Measurements from ENCODE around the gene ESRRB. TPM values are rescaled to one million over a fixed set of nuclear protein-coding genes. Genes with fewer than 3 reads are reported as not detected.
A peak's percentile ranks its signal among the peaks of the same experiment; 100 is the strongest.

ESRRB gene
- total RNA-seq, 1 experiment from 2014 or later, result 1.6 TPM

DNA sequence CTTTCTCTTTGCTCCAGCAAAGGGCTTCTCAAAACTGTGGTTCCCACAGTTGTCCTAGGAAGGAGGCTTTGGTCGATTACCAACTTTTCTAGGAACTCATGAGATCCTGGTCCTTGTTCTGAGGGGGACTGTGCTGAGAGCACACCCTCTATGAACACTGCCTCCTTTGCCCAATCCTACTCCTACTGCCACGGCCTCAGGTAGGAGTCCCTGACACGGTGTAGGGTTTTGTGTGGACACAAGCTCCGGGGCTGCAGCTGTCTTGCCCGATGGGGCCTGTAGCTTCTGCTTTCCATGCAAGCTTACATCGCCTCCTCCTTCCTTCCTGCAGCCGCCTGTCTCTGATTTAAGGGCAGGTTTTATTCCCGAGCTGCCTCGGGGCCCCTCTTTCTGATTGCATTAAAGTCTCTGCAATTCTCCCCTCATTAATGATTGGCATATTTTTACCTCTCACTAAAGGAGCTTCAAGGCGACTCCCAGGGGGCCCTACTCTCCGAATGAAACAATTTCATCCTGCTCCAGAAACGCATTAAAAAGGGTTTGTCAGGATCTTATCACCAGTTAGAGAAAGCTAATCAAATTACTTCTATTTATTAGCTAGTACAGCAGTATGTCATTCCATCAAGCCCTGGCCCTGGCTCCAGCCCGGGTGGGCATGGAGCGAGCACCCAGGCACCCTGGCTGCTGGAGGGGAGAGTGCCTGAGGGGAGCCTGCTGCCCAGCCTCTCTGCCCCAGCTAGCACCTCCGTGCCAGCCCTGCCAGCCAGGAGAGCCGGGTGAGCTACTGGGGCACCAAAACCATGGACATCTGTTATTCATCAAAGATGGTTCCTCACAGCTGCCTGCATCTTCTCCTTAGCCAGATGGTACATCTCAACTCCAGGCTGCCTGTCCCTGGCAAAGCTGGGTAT, 38.0 kb upstream of the ESRRB start (continued):
- TF ChIP-seq, protein P1, sequence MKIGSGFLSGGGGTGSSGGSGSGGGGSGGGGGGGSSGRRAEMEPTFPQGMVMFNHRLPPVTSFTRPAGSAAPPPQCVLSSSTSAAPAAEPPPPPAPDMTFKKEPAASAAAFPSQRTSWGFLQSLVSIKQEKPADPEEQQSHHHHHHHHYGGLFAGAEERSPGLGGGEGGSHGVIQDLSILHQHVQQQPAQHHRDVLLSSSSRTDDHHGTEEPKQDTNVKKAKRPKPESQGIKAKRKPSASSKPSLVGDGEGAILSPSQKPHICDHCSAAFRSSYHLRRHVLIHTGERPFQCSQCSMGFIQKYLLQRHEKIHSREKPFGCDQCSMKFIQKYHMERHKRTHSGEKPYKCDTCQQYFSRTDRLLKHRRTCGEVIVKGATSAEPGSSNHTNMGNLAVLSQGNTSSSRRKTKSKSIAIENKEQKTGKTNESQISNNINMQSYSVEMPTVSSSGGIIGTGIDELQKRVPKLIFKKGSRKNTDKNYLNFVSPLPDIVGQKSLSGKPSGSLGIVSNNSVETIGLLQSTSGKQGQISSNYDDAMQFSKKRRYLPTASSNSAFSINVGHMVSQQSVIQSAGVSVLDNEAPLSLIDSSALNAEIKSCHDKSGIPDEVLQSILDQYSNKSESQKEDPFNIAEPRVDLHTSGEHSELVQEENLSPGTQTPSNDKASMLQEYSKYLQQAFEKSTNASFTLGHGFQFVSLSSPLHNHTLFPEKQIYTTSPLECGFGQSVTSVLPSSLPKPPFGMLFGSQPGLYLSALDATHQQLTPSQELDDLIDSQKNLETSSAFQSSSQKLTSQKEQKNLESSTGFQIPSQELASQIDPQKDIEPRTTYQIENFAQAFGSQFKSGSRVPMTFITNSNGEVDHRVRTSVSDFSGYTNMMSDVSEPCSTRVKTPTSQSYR (CRISPR knock-in tag; IDR thresholded peaks at IDR 0.05), result no peak

DNA sequence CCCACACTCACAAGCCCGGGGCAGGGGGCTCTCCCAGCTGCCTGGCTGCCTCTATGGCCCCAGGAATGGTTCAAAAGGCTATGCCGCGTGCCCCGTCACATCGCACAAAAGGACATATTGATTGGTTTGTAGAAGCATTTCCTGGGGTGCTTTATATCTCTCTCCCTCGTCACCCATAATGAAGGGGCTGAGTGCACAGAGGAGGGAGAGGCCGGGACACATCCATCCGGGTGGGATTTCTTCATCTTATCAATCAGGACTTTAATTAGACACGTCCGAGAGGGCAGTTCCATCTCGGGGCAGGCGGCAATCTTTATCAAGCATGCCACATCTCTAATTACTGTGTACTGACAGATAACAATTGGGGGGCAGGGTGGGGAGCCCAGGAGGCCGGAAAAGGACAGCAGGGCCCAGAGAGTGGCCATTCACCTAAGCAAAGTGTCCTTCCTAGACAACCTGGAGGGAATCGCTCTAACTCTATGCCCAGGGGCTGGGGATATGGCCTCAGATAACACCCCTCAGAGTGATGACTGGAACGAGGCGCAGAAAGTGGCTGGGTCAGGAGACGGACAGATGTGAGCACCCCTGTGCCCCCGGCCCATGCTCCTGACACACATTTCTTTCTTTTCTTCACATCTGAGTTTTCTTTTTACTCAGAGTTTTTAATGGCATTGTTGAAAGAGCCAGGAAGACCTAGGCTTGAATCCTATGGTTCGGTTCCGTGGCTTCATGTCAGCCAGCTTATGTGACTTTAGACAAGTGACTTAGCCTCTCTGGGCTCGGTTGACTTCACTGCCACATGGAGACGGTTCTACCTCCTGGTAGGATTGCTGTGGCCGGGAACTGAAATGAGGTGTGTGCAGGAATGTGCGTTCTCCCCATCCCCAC, 36.0 kb upstream of the ESRRB start:
- H3K4me1 Mint-ChIP-seq, result peaks cover 5% of the 10 kb centered on the region; the same call in 1 of the 2 replicates
- no peak overlapping the region for H3K27ac Mint-ChIP-seq
- no peaks in the 10 kb centered on the region; the same call in 1 of the 2 replicates for H3K9me3 Mint-ChIP-seq
- DNase-seq (ENCODE audit: low spot score) (no peak), ATAC-seq (no peak)
- peaks cover 4% of the 10 kb centered on the region; the same call in 1 of the 2 replicates for H3K27me3 Mint-ChIP-seq (ENCODE audit: low read depth)
- ChIA-PET CTCF (no interaction called here), POLR2A (no interaction called here)
- TF ChIP-seq MXD4 (CRISPR knock-in tag; IDR thresholded peaks at IDR 0.05; ENCODE audit: borderline replicate concordance), result no peak
- TF ChIP-seq, protein P2, sequence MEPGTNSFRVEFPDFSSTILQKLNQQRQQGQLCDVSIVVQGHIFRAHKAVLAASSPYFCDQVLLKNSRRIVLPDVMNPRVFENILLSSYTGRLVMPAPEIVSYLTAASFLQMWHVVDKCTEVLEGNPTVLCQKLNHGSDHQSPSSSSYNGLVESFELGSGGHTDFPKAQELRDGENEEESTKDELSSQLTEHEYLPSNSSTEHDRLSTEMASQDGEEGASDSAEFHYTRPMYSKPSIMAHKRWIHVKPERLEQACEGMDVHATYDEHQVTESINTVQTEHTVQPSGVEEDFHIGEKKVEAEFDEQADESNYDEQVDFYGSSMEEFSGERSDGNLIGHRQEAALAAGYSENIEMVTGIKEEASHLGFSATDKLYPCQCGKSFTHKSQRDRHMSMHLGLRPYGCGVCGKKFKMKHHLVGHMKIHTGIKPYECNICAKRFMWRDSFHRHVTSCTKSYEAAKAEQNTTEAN (CRISPR knock-in tag; IDR thresholded peaks at IDR 0.05), result no peak
- no peak for TF ChIP-seq ZNF232 (CRISPR knock-in tag; IDR thresholded peaks at IDR 0.05)
- TF ChIP-seq, protein P3, sequence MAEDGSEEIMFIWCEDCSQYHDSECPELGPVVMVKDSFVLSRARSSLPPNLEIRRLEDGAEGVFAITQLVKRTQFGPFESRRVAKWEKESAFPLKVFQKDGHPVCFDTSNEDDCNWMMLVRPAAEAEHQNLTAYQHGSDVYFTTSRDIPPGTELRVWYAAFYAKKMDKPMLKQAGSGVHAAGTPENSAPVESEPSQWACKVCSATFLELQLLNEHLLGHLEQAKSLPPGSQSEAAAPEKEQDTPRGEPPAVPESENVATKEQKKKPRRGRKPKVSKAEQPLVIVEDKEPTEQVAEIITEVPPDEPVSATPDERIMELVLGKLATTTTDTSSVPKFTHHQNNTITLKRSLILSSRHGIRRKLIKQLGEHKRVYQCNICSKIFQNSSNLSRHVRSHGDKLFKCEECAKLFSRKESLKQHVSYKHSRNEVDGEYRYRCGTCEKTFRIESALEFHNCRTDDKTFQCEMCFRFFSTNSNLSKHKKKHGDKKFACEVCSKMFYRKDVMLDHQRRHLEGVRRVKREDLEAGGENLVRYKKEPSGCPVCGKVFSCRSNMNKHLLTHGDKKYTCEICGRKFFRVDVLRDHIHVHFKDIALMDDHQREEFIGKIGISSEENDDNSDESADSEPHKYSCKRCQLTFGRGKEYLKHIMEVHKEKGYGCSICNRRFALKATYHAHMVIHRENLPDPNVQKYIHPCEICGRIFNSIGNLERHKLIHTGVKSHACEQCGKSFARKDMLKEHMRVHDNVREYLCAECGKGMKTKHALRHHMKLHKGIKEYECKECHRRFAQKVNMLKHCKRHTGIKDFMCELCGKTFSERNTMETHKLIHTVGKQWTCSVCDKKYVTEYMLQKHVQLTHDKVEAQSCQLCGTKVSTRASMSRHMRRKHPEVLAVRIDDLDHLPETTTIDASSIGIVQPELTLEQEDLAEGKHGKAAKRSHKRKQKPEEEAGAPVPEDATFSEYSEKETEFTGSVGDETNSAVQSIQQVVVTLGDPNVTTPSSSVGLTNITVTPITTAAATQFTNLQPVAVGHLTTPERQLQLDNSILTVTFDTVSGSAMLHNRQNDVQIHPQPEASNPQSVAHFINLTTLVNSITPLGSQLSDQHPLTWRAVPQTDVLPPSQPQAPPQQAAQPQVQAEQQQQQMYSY (CRISPR knock-in tag; IDR thresholded peaks at IDR 0.05), result peak; percentile 57; the same call in 1 of the 2 replicates
- H3K36me3 Mint-ChIP-seq, result no peaks in the 10 kb centered on the region
- H3K4me3 Mint-ChIP-seq, result no peak overlapping the region

DNA sequence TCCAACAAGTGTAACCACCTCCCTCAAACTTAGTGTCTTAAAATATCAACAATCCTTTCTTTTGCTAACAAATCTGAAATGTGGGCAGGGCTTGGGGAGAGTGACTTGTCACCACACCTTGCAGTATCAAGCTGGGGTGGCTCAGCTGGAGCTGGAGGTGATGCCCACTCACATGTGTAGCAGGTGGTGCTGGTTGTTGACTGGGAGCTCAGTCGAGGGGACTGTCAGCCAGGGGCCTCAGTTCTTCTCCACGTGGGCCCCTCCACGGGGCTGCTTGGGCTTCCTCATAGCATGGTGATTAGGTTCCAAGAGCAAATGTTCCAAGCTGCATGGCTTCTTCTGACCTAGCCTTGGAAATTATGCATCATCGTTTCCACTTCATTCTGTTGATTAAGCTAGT, 32.6 kb upstream of the ESRRB start:
- Mint-ChIP-seq H3K27me3 (ENCODE audit: low read depth) (peaks cover 4% of the 10 kb centered on the region; the same call in 1 of the 2 replicates), H3K9me3 (no peaks in the 10 kb centered on the region), H3K36me3 (no peaks in the 10 kb centered on the region), H3K27ac (no peak overlapping the region), H3K4me1 (peaks cover 6% of the 10 kb centered on the region), H3K4me3 (no peak overlapping the region)
- DNase-seq (ENCODE audit: low spot score) (no peak), ATAC-seq (no peak)
- ChIA-PET CTCF (no interaction called here), POLR2A (no interaction called here)
- TF ChIP-seq, protein P4, sequence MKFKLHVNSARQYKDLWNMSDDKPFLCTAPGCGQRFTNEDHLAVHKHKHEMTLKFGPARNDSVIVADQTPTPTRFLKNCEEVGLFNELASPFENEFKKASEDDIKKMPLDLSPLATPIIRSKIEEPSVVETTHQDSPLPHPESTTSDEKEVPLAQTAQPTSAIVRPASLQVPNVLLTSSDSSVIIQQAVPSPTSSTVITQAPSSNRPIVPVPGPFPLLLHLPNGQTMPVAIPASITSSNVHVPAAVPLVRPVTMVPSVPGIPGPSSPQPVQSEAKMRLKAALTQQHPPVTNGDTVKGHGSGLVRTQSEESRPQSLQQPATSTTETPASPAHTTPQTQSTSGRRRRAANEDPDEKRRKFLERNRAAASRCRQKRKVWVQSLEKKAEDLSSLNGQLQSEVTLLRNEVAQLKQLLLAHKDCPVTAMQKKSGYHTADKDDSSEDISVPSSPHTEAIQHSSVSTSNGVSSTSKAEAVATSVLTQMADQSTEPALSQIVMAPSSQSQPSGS (CRISPR knock-in tag; IDR thresholded peaks at IDR 0.05; ENCODE audit: borderline replicate concordance, low read depth), result no peak
- TF ChIP-seq NR3C1 (CRISPR knock-in tag; conservative IDR thresholded peaks at IDR 0.05; ENCODE audit: low read depth) (no peak), CREM (CRISPR knock-in tag; IDR thresholded peaks at IDR 0.05) (no peak), MXD4 (CRISPR knock-in tag; IDR thresholded peaks at IDR 0.05; ENCODE audit: borderline replicate concordance) (no peak), ZNF423 (CRISPR knock-in tag; IDR thresholded peaks at IDR 0.05) (no peak), NR1H2 (CRISPR knock-in tag; IDR thresholded peaks at IDR 0.05) (no peak), RORB (CRISPR knock-in tag; IDR thresholded peaks at IDR 0.05) (no peak), ZNF263 (CRISPR knock-in tag; IDR thresholded peaks at IDR 0.05; ENCODE audit: low read depth) (no peak)
- TF ChIP-seq, protein P5, sequence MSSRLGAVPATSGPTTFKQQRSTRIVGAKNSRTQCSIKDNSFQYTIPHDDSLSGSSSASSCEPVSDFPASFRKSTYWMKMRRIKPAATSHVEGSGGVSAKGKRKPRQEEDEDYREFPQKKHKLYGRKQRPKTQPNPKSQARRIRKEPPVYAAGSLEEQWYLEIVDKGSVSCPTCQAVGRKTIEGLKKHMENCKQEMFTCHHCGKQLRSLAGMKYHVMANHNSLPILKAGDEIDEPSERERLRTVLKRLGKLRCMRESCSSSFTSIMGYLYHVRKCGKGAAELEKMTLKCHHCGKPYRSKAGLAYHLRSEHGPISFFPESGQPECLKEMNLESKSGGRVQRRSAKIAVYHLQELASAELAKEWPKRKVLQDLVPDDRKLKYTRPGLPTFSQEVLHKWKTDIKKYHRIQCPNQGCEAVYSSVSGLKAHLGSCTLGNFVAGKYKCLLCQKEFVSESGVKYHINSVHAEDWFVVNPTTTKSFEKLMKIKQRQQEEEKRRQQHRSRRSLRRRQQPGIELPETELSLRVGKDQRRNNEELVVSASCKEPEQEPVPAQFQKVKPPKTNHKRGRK (CRISPR knock-in tag; IDR thresholded peaks at IDR 0.05; ENCODE audit: borderline replicate concordance), result no peak
- TF ChIP-seq, protein P6, sequence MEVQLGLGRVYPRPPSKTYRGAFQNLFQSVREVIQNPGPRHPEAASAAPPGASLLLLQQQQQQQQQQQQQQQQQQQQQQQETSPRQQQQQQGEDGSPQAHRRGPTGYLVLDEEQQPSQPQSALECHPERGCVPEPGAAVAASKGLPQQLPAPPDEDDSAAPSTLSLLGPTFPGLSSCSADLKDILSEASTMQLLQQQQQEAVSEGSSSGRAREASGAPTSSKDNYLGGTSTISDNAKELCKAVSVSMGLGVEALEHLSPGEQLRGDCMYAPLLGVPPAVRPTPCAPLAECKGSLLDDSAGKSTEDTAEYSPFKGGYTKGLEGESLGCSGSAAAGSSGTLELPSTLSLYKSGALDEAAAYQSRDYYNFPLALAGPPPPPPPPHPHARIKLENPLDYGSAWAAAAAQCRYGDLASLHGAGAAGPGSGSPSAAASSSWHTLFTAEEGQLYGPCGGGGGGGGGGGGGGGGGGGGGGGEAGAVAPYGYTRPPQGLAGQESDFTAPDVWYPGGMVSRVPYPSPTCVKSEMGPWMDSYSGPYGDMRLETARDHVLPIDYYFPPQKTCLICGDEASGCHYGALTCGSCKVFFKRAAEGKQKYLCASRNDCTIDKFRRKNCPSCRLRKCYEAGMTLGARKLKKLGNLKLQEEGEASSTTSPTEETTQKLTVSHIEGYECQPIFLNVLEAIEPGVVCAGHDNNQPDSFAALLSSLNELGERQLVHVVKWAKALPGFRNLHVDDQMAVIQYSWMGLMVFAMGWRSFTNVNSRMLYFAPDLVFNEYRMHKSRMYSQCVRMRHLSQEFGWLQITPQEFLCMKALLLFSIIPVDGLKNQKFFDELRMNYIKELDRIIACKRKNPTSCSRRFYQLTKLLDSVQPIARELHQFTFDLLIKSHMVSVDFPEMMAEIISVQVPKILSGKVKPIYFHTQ (CRISPR knock-in tag; IDR thresholded peaks at IDR 0.05), result no peak
- TF ChIP-seq, protein P7, sequence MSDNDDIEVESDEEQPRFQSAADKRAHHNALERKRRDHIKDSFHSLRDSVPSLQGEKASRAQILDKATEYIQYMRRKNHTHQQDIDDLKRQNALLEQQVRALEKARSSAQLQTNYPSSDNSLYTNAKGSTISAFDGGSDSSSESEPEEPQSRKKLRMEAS (CRISPR knock-in tag; IDR thresholded peaks at IDR 0.05), result no peak

All from WTC11 (cell line).